KOPT-K1 (cell line): ENCODE measurements around the gene FCGR3A.

ENCODE experiments used
- H3K27ac ChIP-seq: fragments of 200-600 bp; sonication (generic); 2 replicates; pipeline ENCODE4 v1.5.1; 2016; ENCODE audit warnings: antibody characterized with exemption, mild to moderate bottlenecking, low read depth, low read length; ENCODE audit not compliant: poor library complexity, severe bottlenecking
- H3K36me3 ChIP-seq: fragments of 200-600 bp; sonication (generic); 2 replicates; pipeline ENCODE4 v1.5.1; 2017; ENCODE audit warnings: antibody characterized with exemption, mild to moderate bottlenecking, low read length, moderate library complexity; ENCODE audit not compliant: insufficient read depth
- H3K9me3 ChIP-seq: fragments of 200-600 bp; sonication (generic); 2 replicates; pipeline ENCODE4 v1.5.1; 2017; ENCODE audit warnings: antibody characterized with exemption, low read length, mild to moderate bottlenecking; ENCODE audit not compliant: insufficient read depth, poor library complexity, severe bottlenecking

The FCGR3A gene

GRCh38 chr1:161502641-161503393 is 46.8 kb downstream of the FCGR3A start:
- Histone ChIP-seq H3K36me3 (no peaks in the 10 kb centered on the region), H3K27ac (no peak overlapping the region), H3K9me3 (no peaks in the 10 kb centered on the region)

DNA sequence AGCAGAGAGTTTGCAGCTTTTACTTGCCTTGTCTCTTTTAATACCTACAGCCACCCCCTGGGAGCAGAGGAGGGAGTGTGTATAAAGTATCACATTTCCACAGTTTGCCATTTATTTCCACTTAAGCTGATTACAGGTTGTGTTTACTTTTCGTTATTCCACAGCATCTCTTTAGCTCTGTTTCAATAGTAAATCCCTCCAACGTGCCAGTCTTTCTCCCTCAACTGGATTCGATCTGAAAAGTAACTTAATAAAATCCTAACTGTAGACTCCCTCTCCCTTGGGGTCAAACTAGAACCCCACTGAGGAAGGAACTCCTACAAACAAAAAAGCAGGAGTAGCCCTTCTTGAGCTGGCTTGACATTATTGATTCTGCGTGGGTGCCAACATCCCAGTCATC is 47.4 kb downstream of the FCGR3A start:
- Histone ChIP-seq H3K36me3 (no peaks in the 10 kb centered on the region), H3K9me3 (no peaks in the 10 kb centered on the region), H3K27ac (no peak overlapping the region)

DNA sequence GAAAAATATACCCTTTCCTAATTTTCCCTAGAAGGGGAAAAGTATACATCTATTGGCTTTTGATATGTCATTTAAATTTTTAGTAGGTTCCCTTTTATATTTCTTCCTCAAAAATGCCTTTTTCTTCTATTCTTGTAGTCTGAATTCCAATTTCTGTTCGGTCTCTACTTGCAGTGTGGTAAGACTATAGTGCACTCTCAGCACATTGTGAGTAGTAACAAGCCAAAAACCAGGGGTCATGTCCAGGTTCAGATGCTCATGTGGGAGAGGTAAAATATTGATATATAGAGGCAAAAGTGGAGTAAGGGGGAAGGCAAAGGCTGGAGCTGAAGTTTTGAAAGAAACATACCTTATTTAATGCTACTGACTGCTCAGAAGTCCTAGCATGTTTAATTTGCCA is 48.4 kb downstream of the FCGR3A start:
- Histone ChIP-seq H3K9me3 (no peaks in the 10 kb centered on the region), H3K36me3 (no peaks in the 10 kb centered on the region), H3K27ac (no peak overlapping the region)

DNA sequence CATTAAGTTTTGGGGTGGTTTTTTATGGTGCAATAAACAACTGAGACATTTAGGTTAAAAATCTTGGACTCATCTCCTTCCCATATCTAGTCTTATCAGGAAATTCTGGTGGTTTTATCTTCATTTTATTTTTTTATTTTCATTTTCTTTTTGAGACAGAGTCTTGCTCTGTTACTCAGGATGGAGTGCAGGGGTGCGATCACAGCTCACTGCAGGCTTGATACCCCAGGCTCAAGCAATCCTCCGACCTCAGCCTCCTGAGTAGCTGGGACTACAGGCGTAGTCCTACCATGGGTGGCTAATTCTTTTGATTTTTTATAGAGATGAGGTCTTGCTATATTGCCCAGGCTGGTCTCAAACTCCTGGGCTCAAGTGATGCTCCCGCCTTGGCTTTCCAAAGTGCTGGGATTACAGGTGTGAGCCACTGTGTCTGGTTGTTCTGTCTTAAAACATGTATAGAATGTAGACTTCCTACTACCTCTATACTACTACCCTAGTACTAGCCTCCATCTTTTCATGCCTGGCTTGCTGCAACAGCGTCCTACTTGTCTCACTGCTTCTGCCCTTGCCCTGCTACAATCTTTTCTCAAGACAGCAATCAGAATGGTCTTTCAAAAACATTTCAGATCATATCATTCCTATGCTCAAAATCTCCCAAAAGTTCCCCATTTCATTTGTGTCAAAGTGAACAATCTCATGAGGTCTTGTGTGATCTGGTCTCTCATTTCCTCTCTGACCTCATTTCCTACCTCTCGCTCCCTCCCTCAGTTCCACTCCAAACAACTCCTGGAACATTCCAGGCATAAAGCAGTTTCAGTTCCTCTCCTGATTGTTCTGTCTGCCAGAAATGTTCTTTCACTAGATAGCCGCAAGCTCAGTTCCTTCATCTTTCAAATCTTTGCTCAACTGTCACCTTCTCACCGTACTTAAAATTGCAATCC is 50.2 kb downstream of the FCGR3A start:
- H3K27ac ChIP-seq = no peak overlapping the region

GRCh38 chr1:161498646-161499045 is 51.0 kb downstream of the FCGR3A start:
- no peaks in the 10 kb centered on the region for H3K9me3 ChIP-seq
- no peaks in the 10 kb centered on the region for H3K36me3 ChIP-seq
- no peak overlapping the region for H3K27ac ChIP-seq

More for the DNA sequence above, 50.2 kb downstream of the FCGR3A start:
- H3K9me3 ChIP-seq = no peaks in the 10 kb centered on the region
- H3K36me3 ChIP-seq = no peaks in the 10 kb centered on the region

- Histone ChIP-seq H3K36me3 (no peaks in the 10 kb centered on the region), H3K27ac (no peak overlapping the region), H3K9me3 (no peaks in the 10 kb centered on the region)
Measured at GRCh38 chr1:161497961-161498360, 51.7 kb downstream of the FCGR3A start.

- no peak overlapping the region for H3K27ac ChIP-seq
Measured at GRCh38 chr1:161495490-161495889, 54.1 kb downstream of the FCGR3A start.

GRCh38 chr1:161494091-161494735 is 55.4 kb downstream of the FCGR3A start:
- no peak overlapping the region for H3K27ac ChIP-seq
- no peaks in the 10 kb centered on the region for H3K9me3 ChIP-seq
- no peaks in the 10 kb centered on the region for H3K36me3 ChIP-seq

More at GRCh38 chr1:161495490-161495889, 54.1 kb downstream of the FCGR3A start:
- H3K9me3 ChIP-seq = no peaks in the 10 kb centered on the region
- no peaks in the 10 kb centered on the region for H3K36me3 ChIP-seq

GRCh38 chr1:161492827-161493226 is 56.8 kb downstream of the FCGR3A start:
- Histone ChIP-seq H3K36me3 (no peaks in the 10 kb centered on the region), H3K9me3 (no peaks in the 10 kb centered on the region), H3K27ac (no peak overlapping the region)
